ENCODE results near the gene LVRN. TPM values are rescaled to one million over a fixed set of nuclear protein-coding genes. Genes with fewer than 3 reads are reported as not detected.

The LVRN gene
- total RNA-seq, 1 experiment from 2014 or later: 1.9 TPM

DNA sequence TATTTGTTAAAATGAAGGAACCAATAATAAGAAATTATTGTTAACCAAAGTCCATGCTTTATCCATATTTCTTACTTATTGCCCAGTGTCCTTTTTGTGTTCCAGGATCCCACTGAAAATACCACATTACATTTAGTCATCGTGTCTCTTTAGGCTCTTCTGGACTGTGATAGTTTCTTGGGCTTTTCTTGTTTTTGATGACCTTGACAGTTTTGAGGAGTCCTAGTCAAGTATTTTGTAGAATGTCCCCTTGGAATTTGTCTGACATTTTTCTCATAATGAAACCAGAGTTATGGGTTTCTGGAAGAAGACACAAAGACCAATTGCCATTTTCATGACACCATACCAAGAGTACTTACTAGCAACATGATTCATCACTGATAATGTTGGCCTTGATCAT, 108.9 kb downstream of the LVRN start:
- ATAC-seq (no peak), DNase-seq (ENCODE audit: low read depth, low spot score) (no peak)
- ChIA-PET RAD21 (ENCODE audit: low non-redundant PET in 1 of 2, low total read pairs in 2 of 2, uncharacterized antibody in 2 of 2, unreplicated experiment in 2 of 2) (no interaction called here), POLR2A (no interaction called here), CTCF (no interaction called here)
- Histone ChIP-seq H2AFZ (ENCODE audit: low read depth, low read length, poor library complexity, severe bottlenecking) (no peak overlapping the region), H4K20me1 (ENCODE audit: insufficient read depth) (no peaks in the 10 kb centered on the region), H3K27ac (ENCODE audit: low read depth, low read length) (no peak overlapping the region), H3K36me3 (ENCODE audit: control insufficient read depth in 1 of 2, insufficient read depth in 2 of 2, low read length in 2 of 2) (peaks cover 0 to 9% of the 10 kb centered on the region in 2 experiments; a peak in 1 of 4 replicates), H3K4me3 (replicated peaks in 1 of 2; ENCODE audit: low read depth in 1 of 2, low read length in 2 of 2) (no peak overlapping the region), H3K9me3 (ENCODE audit: control insufficient read depth in 1 of 2, insufficient read depth in 1 of 2, low read depth in 1 of 2, low read length in 2 of 2) (no peaks in the 10 kb centered on the region), H3K9me2 (ENCODE audit: insufficient read depth) (no peaks in the 10 kb centered on the region; the same call in 1 of the 2 replicates), H3K4me1 (ENCODE audit: control insufficient read depth in 1 of 2, insufficient read depth in 2 of 2, low read length in 2 of 2) (peaks cover 0 to 28% of the 10 kb centered on the region in 2 experiments; a peak in 2 of 4 replicates), H3K79me2 (ENCODE audit: insufficient read depth, low read length) (no peaks in the 10 kb centered on the region), H3K27me3 (ENCODE audit: insufficient read depth, low read length) (no peaks in the 10 kb centered on the region), H3K9ac (ENCODE audit: low read length) (no peak overlapping the region), H3K4me2 (ENCODE audit: low read length) (no peak overlapping the region)
- no TSS peak for BruUV-seq (replicated peaks)
- intact Hi-C loops (cut with micrococcal nuclease): no loop called here
- no peak for TF ChIP-seq POLR2AphosphoS5 (IDR thresholded peaks at IDR 0.05; ENCODE audit: low read depth, low read length)
- TF ChIP-seq EGR1 (IDR thresholded peaks at IDR 0.05; ENCODE audit: low read depth): no peak
- no peak for TF ChIP-seq EZH2 (IDR thresholded peaks at IDR 0.05)
- TF ChIP-seq, protein P1, sequence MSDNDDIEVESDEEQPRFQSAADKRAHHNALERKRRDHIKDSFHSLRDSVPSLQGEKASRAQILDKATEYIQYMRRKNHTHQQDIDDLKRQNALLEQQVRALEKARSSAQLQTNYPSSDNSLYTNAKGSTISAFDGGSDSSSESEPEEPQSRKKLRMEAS (IDR thresholded peaks at IDR 0.05): no peak
- TF ChIP-seq RAD21 (IDR thresholded peaks at IDR 0.05; ENCODE audit: low read depth): no peak

DNA sequence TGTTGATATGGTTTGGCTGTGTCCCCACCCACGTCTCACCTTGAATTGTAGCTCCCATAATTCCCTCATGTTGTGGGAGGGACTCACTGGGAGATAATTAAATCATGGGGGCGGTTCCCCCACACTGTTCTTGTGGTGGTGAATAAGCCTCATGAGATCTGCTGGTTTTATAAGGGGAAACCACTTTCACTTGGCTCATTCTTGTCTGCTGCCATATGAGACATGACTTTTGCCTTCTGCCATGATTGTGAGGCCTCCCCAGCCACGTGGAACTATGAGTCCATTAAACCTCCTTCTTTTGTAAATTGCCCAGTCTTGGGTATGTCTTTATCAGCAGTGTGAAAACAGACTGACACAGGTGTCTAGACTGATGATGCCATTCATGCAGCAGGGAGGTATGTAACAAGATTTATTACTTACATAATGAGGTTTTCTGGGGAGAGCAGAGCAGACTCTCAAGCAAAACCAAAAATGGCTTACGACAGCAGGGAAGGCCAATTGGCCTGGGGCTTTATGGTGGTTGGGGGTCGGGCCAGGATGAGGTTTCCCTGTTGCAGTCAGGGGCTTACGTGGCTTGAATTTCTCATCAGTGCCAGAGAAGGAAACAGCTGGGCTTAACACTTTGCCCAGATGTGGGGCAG, 113.0 kb downstream of the LVRN start:
- Histone ChIP-seq H3K4me1 (ENCODE audit: control insufficient read depth in 1 of 2, insufficient read depth in 2 of 2, low read length in 2 of 2) (peaks cover 0 to 19% of the 10 kb centered on the region in 2 experiments; a peak in 2 of 4 replicates), H3K9me2 (ENCODE audit: insufficient read depth) (no peaks in the 10 kb centered on the region; the same call in 1 of the 2 replicates), H3K79me2 (ENCODE audit: insufficient read depth, low read length) (no peaks in the 10 kb centered on the region), H3K9me3 (ENCODE audit: control insufficient read depth in 1 of 2, insufficient read depth in 1 of 2, low read depth in 1 of 2, low read length in 2 of 2) (no peaks in the 10 kb centered on the region), H2AFZ (ENCODE audit: low read depth, low read length, poor library complexity, severe bottlenecking) (no peak overlapping the region), H3K4me3 (replicated peaks in 1 of 2; ENCODE audit: low read depth in 1 of 2, low read length in 2 of 2) (no peak overlapping the region), H3K27me3 (ENCODE audit: insufficient read depth, low read length) (no peaks in the 10 kb centered on the region), H4K20me1 (ENCODE audit: insufficient read depth) (no peaks in the 10 kb centered on the region), H3K4me2 (ENCODE audit: low read length) (no peak overlapping the region), H3K27ac (ENCODE audit: low read depth, low read length) (no peak overlapping the region), H3K36me3 (ENCODE audit: control insufficient read depth in 1 of 2, insufficient read depth in 2 of 2, low read length in 2 of 2) (peaks cover 0 to 9% of the 10 kb centered on the region in 2 experiments; a peak in 1 of 4 replicates), H3K9ac (ENCODE audit: low read length) (no peak overlapping the region)
- BruUV-seq (replicated peaks): TSS peak; percentile 40
- no peak for DNase-seq (ENCODE audit: low read depth, low spot score)
- TF ChIP-seq, protein P2, sequence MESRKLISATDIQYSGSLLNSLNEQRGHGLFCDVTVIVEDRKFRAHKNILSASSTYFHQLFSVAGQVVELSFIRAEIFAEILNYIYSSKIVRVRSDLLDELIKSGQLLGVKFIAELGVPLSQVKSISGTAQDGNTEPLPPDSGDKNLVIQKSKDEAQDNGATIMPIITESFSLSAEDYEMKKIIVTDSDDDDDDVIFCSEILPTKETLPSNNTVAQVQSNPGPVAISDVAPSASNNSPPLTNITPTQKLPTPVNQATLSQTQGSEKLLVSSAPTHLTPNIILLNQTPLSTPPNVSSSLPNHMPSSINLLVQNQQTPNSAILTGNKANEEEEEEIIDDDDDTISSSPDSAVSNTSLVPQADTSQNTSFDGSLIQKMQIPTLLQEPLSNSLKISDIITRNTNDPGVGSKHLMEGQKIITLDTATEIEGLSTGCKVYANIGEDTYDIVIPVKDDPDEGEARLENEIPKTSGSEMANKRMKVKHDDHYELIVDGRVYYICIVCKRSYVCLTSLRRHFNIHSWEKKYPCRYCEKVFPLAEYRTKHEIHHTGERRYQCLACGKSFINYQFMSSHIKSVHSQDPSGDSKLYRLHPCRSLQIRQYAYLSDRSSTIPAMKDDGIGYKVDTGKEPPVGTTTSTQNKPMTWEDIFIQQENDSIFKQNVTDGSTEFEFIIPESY (IDR thresholded peaks at IDR 0.05; ENCODE audit: extremely low read depth, insufficient replicate concordance, low read length): no peak
- no peak for TF ChIP-seq ELF1 (IDR thresholded peaks at IDR 0.05; ENCODE audit: borderline replicate concordance, low read depth)
- no peak for TF ChIP-seq FOSL1 (IDR thresholded peaks at IDR 0.05; ENCODE audit: low read depth)
- no peak for TF ChIP-seq EZH2 (IDR thresholded peaks at IDR 0.05)
- TF ChIP-seq SRF (IDR thresholded peaks at IDR 0.05; ENCODE audit: low read depth): no peak
- ChIA-PET RAD21 (ENCODE audit: low non-redundant PET in 1 of 2, low total read pairs in 2 of 2, uncharacterized antibody in 2 of 2, unreplicated experiment in 2 of 2) (no interaction called here), POLR2A (interaction anchor here (1.1 to 1.4 kb wide), 2 partner anchors 10 to 11 kb away, joined by 3 read pairs; partner anchors contain the start of gene COMMD10), CTCF (no interaction called here)
- intact Hi-C loops (cut with micrococcal nuclease): no loop called here
- peak; percentile 30; the same call in 1 of the 2 replicates for ATAC-seq

Measured in HCT116 (cell line).